Measurements from ENCODE around the gene ITGA5.

- TF ChIP-seq CTCF (IDR thresholded peaks at IDR 0.05; ENCODE audit: low read depth, low read length) (peak; percentile 85), EZH2phosphoT487 (IDR thresholded peaks at IDR 0.05; ENCODE audit: low read depth) (no peak)
Observed at GRCh38 chr12:54394281-54394719, 24.8 kb downstream of the ITGA5 start.
